ENCODE results near the gene HSD11B1. TPM values are rescaled to one million over a fixed set of nuclear protein-coding genes. Genes with fewer than 3 reads are reported as not detected.

Gene HSD11B1
- total RNA-seq, 1 experiment from 2014 or later, result not detected

DNA sequence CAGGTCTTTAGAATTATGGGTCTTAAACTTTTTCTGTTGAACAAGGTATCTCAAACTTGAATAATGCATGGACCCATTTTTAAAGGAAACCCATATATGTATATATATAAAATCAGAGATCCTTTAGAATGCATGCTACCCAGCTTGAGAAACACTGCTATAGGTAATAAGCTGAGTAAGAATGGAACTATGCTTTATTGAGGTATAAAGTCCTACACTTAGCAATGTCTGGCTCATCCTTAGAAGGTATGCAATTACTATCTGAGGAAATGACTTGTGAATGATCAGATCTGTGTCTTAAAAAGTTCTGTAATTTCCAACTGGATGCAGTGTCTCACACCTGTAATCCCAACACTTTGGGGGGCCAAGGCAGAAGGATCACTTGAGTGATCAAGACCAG, 62.5 kb downstream of the HSD11B1 start:
- H3K9me3 ChIP-seq (ENCODE audit: control insufficient read depth, insufficient read depth, low read depth, low read length), result no peaks in the 10 kb centered on the region
- ATAC-seq (no peak), DNase-seq (ENCODE audit: low read depth, low spot score) (no peak)
- in situ Hi-C loops (cut with HindIII; ENCODE audit: low pct_unique_long_range_greater_than_20kb, low sequenced_read_pairs), result no loop called here
- no peak for TF ChIP-seq TCF7L2 (IDR thresholded peaks at IDR 0.05; ENCODE audit: low read depth, low read length)
- TF ChIP-seq SIN3A (IDR thresholded peaks at IDR 0.05; ENCODE audit: borderline replicate concordance, insufficient read depth, low read depth, low read length), result no peak
- TF ChIP-seq, protein P1, sequence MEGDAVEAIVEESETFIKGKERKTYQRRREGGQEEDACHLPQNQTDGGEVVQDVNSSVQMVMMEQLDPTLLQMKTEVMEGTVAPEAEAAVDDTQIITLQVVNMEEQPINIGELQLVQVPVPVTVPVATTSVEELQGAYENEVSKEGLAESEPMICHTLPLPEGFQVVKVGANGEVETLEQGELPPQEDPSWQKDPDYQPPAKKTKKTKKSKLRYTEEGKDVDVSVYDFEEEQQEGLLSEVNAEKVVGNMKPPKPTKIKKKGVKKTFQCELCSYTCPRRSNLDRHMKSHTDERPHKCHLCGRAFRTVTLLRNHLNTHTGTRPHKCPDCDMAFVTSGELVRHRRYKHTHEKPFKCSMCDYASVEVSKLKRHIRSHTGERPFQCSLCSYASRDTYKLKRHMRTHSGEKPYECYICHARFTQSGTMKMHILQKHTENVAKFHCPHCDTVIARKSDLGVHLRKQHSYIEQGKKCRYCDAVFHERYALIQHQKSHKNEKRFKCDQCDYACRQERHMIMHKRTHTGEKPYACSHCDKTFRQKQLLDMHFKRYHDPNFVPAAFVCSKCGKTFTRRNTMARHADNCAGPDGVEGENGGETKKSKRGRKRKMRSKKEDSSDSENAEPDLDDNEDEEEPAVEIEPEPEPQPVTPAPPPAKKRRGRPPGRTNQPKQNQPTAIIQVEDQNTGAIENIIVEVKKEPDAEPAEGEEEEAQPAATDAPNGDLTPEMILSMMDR (IDR thresholded peaks at IDR 0.05), result no peak
- TF ChIP-seq, protein P2, sequence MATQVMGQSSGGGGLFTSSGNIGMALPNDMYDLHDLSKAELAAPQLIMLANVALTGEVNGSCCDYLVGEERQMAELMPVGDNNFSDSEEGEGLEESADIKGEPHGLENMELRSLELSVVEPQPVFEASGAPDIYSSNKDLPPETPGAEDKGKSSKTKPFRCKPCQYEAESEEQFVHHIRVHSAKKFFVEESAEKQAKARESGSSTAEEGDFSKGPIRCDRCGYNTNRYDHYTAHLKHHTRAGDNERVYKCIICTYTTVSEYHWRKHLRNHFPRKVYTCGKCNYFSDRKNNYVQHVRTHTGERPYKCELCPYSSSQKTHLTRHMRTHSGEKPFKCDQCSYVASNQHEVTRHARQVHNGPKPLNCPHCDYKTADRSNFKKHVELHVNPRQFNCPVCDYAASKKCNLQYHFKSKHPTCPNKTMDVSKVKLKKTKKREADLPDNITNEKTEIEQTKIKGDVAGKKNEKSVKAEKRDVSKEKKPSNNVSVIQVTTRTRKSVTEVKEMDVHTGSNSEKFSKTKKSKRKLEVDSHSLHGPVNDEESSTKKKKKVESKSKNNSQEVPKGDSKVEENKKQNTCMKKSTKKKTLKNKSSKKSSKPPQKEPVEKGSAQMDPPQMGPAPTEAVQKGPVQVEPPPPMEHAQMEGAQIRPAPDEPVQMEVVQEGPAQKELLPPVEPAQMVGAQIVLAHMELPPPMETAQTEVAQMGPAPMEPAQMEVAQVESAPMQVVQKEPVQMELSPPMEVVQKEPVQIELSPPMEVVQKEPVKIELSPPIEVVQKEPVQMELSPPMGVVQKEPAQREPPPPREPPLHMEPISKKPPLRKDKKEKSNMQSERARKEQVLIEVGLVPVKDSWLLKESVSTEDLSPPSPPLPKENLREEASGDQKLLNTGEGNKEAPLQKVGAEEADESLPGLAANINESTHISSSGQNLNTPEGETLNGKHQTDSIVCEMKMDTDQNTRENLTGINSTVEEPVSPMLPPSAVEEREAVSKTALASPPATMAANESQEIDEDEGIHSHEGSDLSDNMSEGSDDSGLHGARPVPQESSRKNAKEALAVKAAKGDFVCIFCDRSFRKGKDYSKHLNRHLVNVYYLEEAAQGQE (IDR thresholded peaks at IDR 0.05; ENCODE audit: insufficient read depth in 1 of 2, low read depth in 2 of 2, low read length in 1 of 2), result no peak
- no peak for TF ChIP-seq POLR2AphosphoS5 (IDR thresholded peaks at IDR 0.05; ENCODE audit: low read depth, low read length)
- no peaks in the 10 kb centered on the region for H3K36me3 ChIP-seq (ENCODE audit: control insufficient read depth, insufficient read depth, low read length)
- no peaks in the 10 kb centered on the region; the same call in 1 of the 2 replicates for H3K27me3 ChIP-seq (ENCODE audit: control insufficient read depth, insufficient read depth, low read length)
- ChIA-PET CTCF (no interaction called here), POLR2A (no interaction called here)
- intact Hi-C loops (cut with micrococcal nuclease; ENCODE audit: unreplicated experiment), result no loop called here
- H3K27ac ChIP-seq (ENCODE audit: low read length), result no peak overlapping the region
- no TSS peak for BruUV-seq (replicated peaks)
- H3K4me1 ChIP-seq (ENCODE audit: control insufficient read depth, insufficient read depth, low read length), result no peaks in the 10 kb centered on the region
- H3K4me3 ChIP-seq (ENCODE audit: low read depth in 2 of 2, low read length in 2 of 2), result no peak overlapping the region

GRCh38 chr1:209767706-209768105, 63.1 kb downstream of the HSD11B1 start:
- Histone ChIP-seq H3K4me3 (ENCODE audit: low read depth in 2 of 2, low read length in 2 of 2) (no peak overlapping the region), H3K36me3 (ENCODE audit: control insufficient read depth, insufficient read depth, low read length) (no peaks in the 10 kb centered on the region), H3K27me3 (ENCODE audit: control insufficient read depth, insufficient read depth, low read length) (no peaks in the 10 kb centered on the region; the same call in 1 of the 2 replicates), H3K4me1 (ENCODE audit: control insufficient read depth, insufficient read depth, low read length) (no peaks in the 10 kb centered on the region), H3K9me3 (ENCODE audit: control insufficient read depth, insufficient read depth, low read depth, low read length) (no peaks in the 10 kb centered on the region), H3K27ac (ENCODE audit: low read length) (no peak overlapping the region)
- ATAC-seq (no peak), DNase-seq (ENCODE audit: low read depth, low spot score) (no peak)
- POLR2A ChIA-PET, result no interaction called here
- no peak for TF ChIP-seq TCF7L2 (IDR thresholded peaks at IDR 0.05; ENCODE audit: low read depth, low read length)
- TF ChIP-seq, protein P1 (IDR thresholded peaks at IDR 0.05), result no peak
- no peak for TF ChIP-seq SIN3A (IDR thresholded peaks at IDR 0.05; ENCODE audit: borderline replicate concordance, insufficient read depth, low read depth, low read length)
- TF ChIP-seq, protein P2 (IDR thresholded peaks at IDR 0.05; ENCODE audit: insufficient read depth in 1 of 2, low read depth in 2 of 2, low read length in 1 of 2), result no peak
- no peak for TF ChIP-seq POLR2AphosphoS5 (IDR thresholded peaks at IDR 0.05; ENCODE audit: low read depth, low read length)
- in situ Hi-C loops (cut with HindIII; ENCODE audit: low pct_unique_long_range_greater_than_20kb, low sequenced_read_pairs) (no loop called here), intact Hi-C loops (cut with micrococcal nuclease; ENCODE audit: unreplicated experiment) (no loop called here)
- CTCF ChIA-PET, result no interaction called here
- BruUV-seq (replicated peaks), result no TSS peak
